OCI-LY7 (cell line): ENCODE data around the gene G2E3. TPM values are rescaled to one million over a fixed set of nuclear protein-coding genes. Genes with fewer than 3 reads are reported as not detected.

Source experiments
- BruUV-seq: library from RNA; stranded (reverse); fragments of 400-500 nt; replicated peaks from 2 replicates; lab custom pipeline; 2021; lab: Mats Ljungman, UMichigan
- CTCF ChIA-PET: fragments of 300-600 bp; sonication (Branson Sonifier 250); formaldehyde crosslinking; loops from one replicate; lab custom pipeline; 2022; ENCODE audit warnings: antibody characterized with exemption; ENCODE audit not compliant: unreplicated experiment; lab: Charles Lee
- POLR2A ChIA-PET: fragments of 300-600 bp; sonication (Branson Sonifier 250); formaldehyde crosslinking; loops from one replicate; lab custom pipeline; 2022; ENCODE audit warnings: antibody characterized with exemption; lab: Charles Lee
- DNase-seq: peaks from one replicate; pipeline ENCODE4 v3.0.0-alpha.2; 2015; ENCODE audit warnings: low spot score
- H2AFZ ChIP-seq: fragments of 200-600 bp; sonication (generic), shearing (Covaris generic); 2 replicates; pipeline ENCODE4 v1.6.1; 2014; ENCODE audit warnings: mild to moderate bottlenecking, antibody characterized with exemption, low read length, moderate library complexity
- H3K27ac ChIP-seq: fragments of 200-600 bp; sonication (generic); 2 replicates; pipeline ENCODE4 v1.5.1; 2014; ENCODE audit warnings: mixed run types, low read depth, mild to moderate bottlenecking, moderate library complexity, low read length, inconsistent platforms; ENCODE audit not compliant: poor library complexity, severe bottlenecking
- H3K36me3 ChIP-seq: fragments of 200-600 bp; sonication (generic); 2 replicates; pipeline ENCODE4 v1.6.1; 2014; ENCODE audit warnings: mild to moderate bottlenecking, antibody characterized with exemption, low read length, moderate library complexity, mixed read lengths; ENCODE audit not compliant: insufficient read depth
- H3K4me1 ChIP-seq: fragments of 200-600 bp; sonication (generic); 2 replicates; pipeline ENCODE4 v1.5.1; 2014; ENCODE audit warnings: mild to moderate bottlenecking, low read length; ENCODE audit not compliant: insufficient read depth, poor library complexity, severe bottlenecking
- H3K4me2 ChIP-seq: fragments of 200-600 bp; sonication (generic); 2 replicates; pipeline ENCODE4 v1.6.1; 2014; ENCODE audit warnings: mild to moderate bottlenecking, low read length
- H3K4me3 ChIP-seq: fragments of 200-600 bp; sonication (generic); 2 replicates; pipeline ENCODE4 v1.5.1; 2014; ENCODE audit warnings: mild to moderate bottlenecking, low read depth, low read length; ENCODE audit not compliant: poor library complexity, severe bottlenecking
- H3K79me2 ChIP-seq: fragments of 200-600 bp; sonication (generic); 2 replicates; pipeline ENCODE4 v1.6.1; 2016; ENCODE audit warnings: low read depth, mild to moderate bottlenecking, low read length, moderate library complexity, mixed read lengths; ENCODE audit not compliant: insufficient read depth
- H3K9me2 ChIP-seq: fragments of 200-600 bp; sonication (generic); 2 replicates; pipeline ENCODE4 v1.6.1; 2016; ENCODE audit warnings: mild to moderate bottlenecking, low read length, mixed read lengths; ENCODE audit not compliant: insufficient read depth
- H3K9me3 ChIP-seq: fragments of 200-600 bp; sonication (generic); 2 replicates; pipeline ENCODE4 v1.6.1; 2014; ENCODE audit warnings: mild to moderate bottlenecking, mixed run types, low read length, mixed read lengths
- H4K20me1 ChIP-seq: fragments of 200-600 bp; sonication (generic); 2 replicates; pipeline ENCODE4 v1.6.1; 2014; ENCODE audit warnings: mild to moderate bottlenecking, antibody characterized with exemption, low read length, moderate library complexity, mixed read lengths; ENCODE audit not compliant: insufficient read depth
- EZH2phosphoT487 ChIP-seq: fragments of 200-600 bp; sonication (generic); IDR thresholded peaks from 2 replicates; pipeline ENCODE4 v1.6.1; 2018; ENCODE audit warnings: low read depth, borderline replicate concordance, mild to moderate bottlenecking, mixed run types, antibody characterized with exemption, low read length, moderate library complexity, mixed read lengths
- intact Hi-C: fragments of 100-400 bp; cut with micrococcal nuclease; formaldehyde crosslinking; loops from one replicate; pipeline ENCODE4 v1.10.0; 2022; ENCODE audit not compliant: unreplicated experiment
- total RNA-seq, 2 experiments: library from RNA; depleted of rRNA in 1 of 2; stranded (reverse); fragments of >200 nt in 1 of 2; shearing (Covaris generic) in 1 of 2; gene quantifications; 2 replicates each; pipeline ENCODE4 v1.2.3, GENCODE V29; 2014 to 2022
- TF ChIP-seq, protein P1 (sequence below): fragments of 200-600 bp; sonication (generic); conservative IDR thresholded peaks from 2 replicates; pipeline ENCODE4 v1.5.1; 2014; ENCODE audit warnings: mild to moderate bottlenecking, antibody characterized with exemption, low read length, moderate library complexity, mixed read lengths

Gene G2E3
- total RNA-seq, 2 experiments from 2014 or later, result 22.3 to 43.9 TPM

GRCh38 chr14:30657606-30658163, 98.7 kb downstream of the G2E3 start:
- peak; percentile 29 for DNase-seq
- no peaks in the 10 kb centered on the region for H3K4me1 ChIP-seq
- TF ChIP-seq, protein P1, sequence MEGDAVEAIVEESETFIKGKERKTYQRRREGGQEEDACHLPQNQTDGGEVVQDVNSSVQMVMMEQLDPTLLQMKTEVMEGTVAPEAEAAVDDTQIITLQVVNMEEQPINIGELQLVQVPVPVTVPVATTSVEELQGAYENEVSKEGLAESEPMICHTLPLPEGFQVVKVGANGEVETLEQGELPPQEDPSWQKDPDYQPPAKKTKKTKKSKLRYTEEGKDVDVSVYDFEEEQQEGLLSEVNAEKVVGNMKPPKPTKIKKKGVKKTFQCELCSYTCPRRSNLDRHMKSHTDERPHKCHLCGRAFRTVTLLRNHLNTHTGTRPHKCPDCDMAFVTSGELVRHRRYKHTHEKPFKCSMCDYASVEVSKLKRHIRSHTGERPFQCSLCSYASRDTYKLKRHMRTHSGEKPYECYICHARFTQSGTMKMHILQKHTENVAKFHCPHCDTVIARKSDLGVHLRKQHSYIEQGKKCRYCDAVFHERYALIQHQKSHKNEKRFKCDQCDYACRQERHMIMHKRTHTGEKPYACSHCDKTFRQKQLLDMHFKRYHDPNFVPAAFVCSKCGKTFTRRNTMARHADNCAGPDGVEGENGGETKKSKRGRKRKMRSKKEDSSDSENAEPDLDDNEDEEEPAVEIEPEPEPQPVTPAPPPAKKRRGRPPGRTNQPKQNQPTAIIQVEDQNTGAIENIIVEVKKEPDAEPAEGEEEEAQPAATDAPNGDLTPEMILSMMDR, result peak; percentile 76
- TF ChIP-seq EZH2phosphoT487, result no peak
- no peaks in the 10 kb centered on the region; the same call in 1 of the 2 replicates for H3K79me2 ChIP-seq
- intact Hi-C loops, result loop anchor here (10.0 kb wide), 3 partner anchors 247 to 697 kb away; no protein-coding TSS in a partner anchor
- H3K9me3 ChIP-seq, result no peaks in the 10 kb centered on the region
- no TSS peak for BruUV-seq
- no peaks in the 10 kb centered on the region for H3K9me2 ChIP-seq
- CTCF ChIA-PET, result no interaction called here
- no peak overlapping the region for H3K27ac ChIP-seq
- H3K4me3 ChIP-seq, result no peak overlapping the region
- H3K36me3 ChIP-seq, result peaks cover 96% of the 10 kb centered on the region
- no peak overlapping the region for H2AFZ ChIP-seq
- no peak overlapping the region for H3K4me2 ChIP-seq
- POLR2A ChIA-PET, result interaction anchor here (1.2 to 1.4 kb wide), 2 partner anchors 25 to 35 kb away, joined by 3 to 4 read pairs; no protein-coding TSS in a partner anchor
- H4K20me1 ChIP-seq, result no peaks in the 10 kb centered on the region

- DNase-seq, result no peak
- H3K4me3 ChIP-seq, result no peak overlapping the region
- intact Hi-C loops, result loop anchor here (10.0 kb wide), 3 partner anchors 246 to 696 kb away; no protein-coding TSS in a partner anchor
- peaks cover 96% of the 10 kb centered on the region for H3K36me3 ChIP-seq
- BruUV-seq, result no TSS peak
- no peaks in the 10 kb centered on the region for H3K9me3 ChIP-seq
- H3K4me2 ChIP-seq, result no peak overlapping the region
- no peaks in the 10 kb centered on the region; the same call in 1 of the 2 replicates for H3K79me2 ChIP-seq
- H2AFZ ChIP-seq, result no peak overlapping the region
- ChIA-PET POLR2A (interaction anchor here (0.6 to 1.4 kb wide), 5 partner anchors 10 to 37 kb away, joined by 3 to 4 read pairs (median 3); no protein-coding TSS in a partner anchor), CTCF (no interaction called here)
- no peak overlapping the region for H3K27ac ChIP-seq
- no peaks in the 10 kb centered on the region for H4K20me1 ChIP-seq
- no peaks in the 10 kb centered on the region for H3K4me1 ChIP-seq
- TF ChIP-seq EZH2phosphoT487, result no peak
- TF ChIP-seq, protein P1, result no peak
- no peaks in the 10 kb centered on the region for H3K9me2 ChIP-seq
Observed at GRCh38 chr14:30658645-30659044, 99.7 kb downstream of the G2E3 start.

- H3K9me2 ChIP-seq, result no peaks in the 10 kb centered on the region
- no peaks in the 10 kb centered on the region for H3K4me1 ChIP-seq
- no peaks in the 10 kb centered on the region for H3K9me3 ChIP-seq
- H3K4me3 ChIP-seq, result no peak overlapping the region
- intact Hi-C loops, result no loop called here
- H3K4me2 ChIP-seq, result no peak overlapping the region
- no TSS peak for BruUV-seq
- POLR2A ChIA-PET, result interaction anchor here (0.7 kb wide), 1 partner anchor 36 kb away, joined by 3 read pairs; no protein-coding TSS in a partner anchor
- no peak for DNase-seq
- no peaks in the 10 kb centered on the region for H4K20me1 ChIP-seq
- no peaks in the 10 kb centered on the region for H3K79me2 ChIP-seq
- H3K27ac ChIP-seq, result no peak overlapping the region
- TF ChIP-seq, protein P1, result no peak
- TF ChIP-seq EZH2phosphoT487, result no peak
- H3K36me3 ChIP-seq, result peaks cover 23% of the 10 kb centered on the region
- CTCF ChIA-PET, result no interaction called here
- H2AFZ ChIP-seq, result no peak overlapping the region
Observed at GRCh38 chr14:30669594-30669993, 110.6 kb downstream of the G2E3 start.
